Vagina (tissue), 2 donors: ENCODE measurements around the gene RPTOR. TPM values are rescaled to one million over a fixed set of nuclear protein-coding genes. Genes with fewer than 3 reads are reported as not detected.

ENCODE experiments used
- DNase-seq, 2 donors: peaks; one replicate each; pipeline ENCODE4 v3.0.0-alpha.2; 2017; ENCODE audit errors: extremely low spot score in 2 of 2
- H3K27ac ChIP-seq: fragments of 200-600 bp; sonication (generic); one replicate; pipeline ENCODE4 v1.5.1; 2019
- H3K27me3 ChIP-seq: fragments of 200-600 bp; sonication (generic); one replicate; pipeline ENCODE4 v1.5.1; 2019
- H3K36me3 ChIP-seq, 2 donors: fragments of 200-600 bp; sonication (generic); one replicate each; pipeline ENCODE4 v1.5.1; 2017 to 2019
- H3K4me1 ChIP-seq: fragments of 200-600 bp; sonication (generic); one replicate; pipeline ENCODE4 v1.5.1; 2019
- H3K4me3 ChIP-seq, 2 donors: fragments of 200-600 bp; sonication (generic); 1 replicate in 1 of 2; 2 replicates in 1 of 2; pipeline ENCODE4 v1.5.1; 2016 to 2019
- H3K9me3 ChIP-seq: fragments of 200-600 bp; sonication (generic); one replicate; pipeline ENCODE4 v1.5.1; 2019
- CTCF ChIP-seq, 3 experiments: fragments of 450-650 bp in 2 of 3; fragments of 200-600 bp in 1 of 3; sonication (generic) in 1 of 3; IDR thresholded peaks; one replicate each; pipeline ENCODE4 v1.5.1; 2017 to 2019; ENCODE audit warnings: antibody characterized with exemption in 3 of 3, mild to moderate bottlenecking in 2 of 3, moderate library complexity in 2 of 3
- POLR2A ChIP-seq, 2 donors: fragments of 450-650 bp; IDR thresholded peaks; one replicate each; pipeline ENCODE4 v1.6.1; 2017; ENCODE audit warnings: antibody characterized with exemption in 2 of 2, mild to moderate bottlenecking in 2 of 2, moderate library complexity in 2 of 2
- POLR2AphosphoS5 ChIP-seq, 2 donors: sonication (generic); formaldehyde crosslinking; IDR thresholded peaks; one replicate each; pipeline ENCODE4 v1.9.0; 2017; ENCODE audit warnings: antibody characterized with exemption in 2 of 2, mild to moderate bottlenecking in 2 of 2, low read depth in 1 of 2; ENCODE audit not compliant: insufficient read depth in 1 of 2
- intact Hi-C: fragments of 100-400 bp; cut with DNase I; formaldehyde crosslinking; loops from one replicate; pipeline ENCODE4 v1.15.1; 2023
- total RNA-seq: library from RNA; depleted of rRNA; stranded (reverse); fragments of >200 nt; gene quantifications from one replicate; pipeline ENCODE4 v1.2.3, GENCODE V29; 2016

Gene RPTOR
- total RNA-seq, 1 donor from 2014 or later: 38.3 TPM

- Histone ChIP-seq H3K27ac (no peak overlapping the region), H3K27me3 (no peaks in the 10 kb centered on the region), H3K36me3 (no peaks in the 10 kb centered on the region), H3K9me3 (no peaks in the 10 kb centered on the region), H3K4me1 (no peaks in the 10 kb centered on the region), H3K4me3 (no peak overlapping the region)
- no peak for TF ChIP-seq POLR2AphosphoS5 (IDR thresholded peaks at IDR 0.05; ENCODE audit: insufficient read depth in 1 of 2, low read depth in 1 of 2)
- TF ChIP-seq CTCF (IDR thresholded peaks at IDR 0.05): no peak
- TF ChIP-seq POLR2A (IDR thresholded peaks at IDR 0.05): no peak
- no peak for DNase-seq
- intact Hi-C loops: no loop called here
Observed at GRCh38 chr17:80616705-80617104, 72.1 kb downstream of the RPTOR start.

- TF ChIP-seq POLR2AphosphoS5 (IDR thresholded peaks at IDR 0.05; ENCODE audit: insufficient read depth in 1 of 2, low read depth in 1 of 2): no peak
- no peak for TF ChIP-seq CTCF (IDR thresholded peaks at IDR 0.05)
- TF ChIP-seq POLR2A (IDR thresholded peaks at IDR 0.05): no peak
- Histone ChIP-seq H3K4me3 (no peak overlapping the region), H3K36me3 (no peaks in the 10 kb centered on the region), H3K4me1 (no peaks in the 10 kb centered on the region), H3K27me3 (no peaks in the 10 kb centered on the region), H3K9me3 (no peaks in the 10 kb centered on the region), H3K27ac (no peak overlapping the region)
- intact Hi-C loops: no loop called here
- DNase-seq: no peak
Observed at GRCh38 chr17:80618304-80618703, 73.7 kb downstream of the RPTOR start.

DNA sequence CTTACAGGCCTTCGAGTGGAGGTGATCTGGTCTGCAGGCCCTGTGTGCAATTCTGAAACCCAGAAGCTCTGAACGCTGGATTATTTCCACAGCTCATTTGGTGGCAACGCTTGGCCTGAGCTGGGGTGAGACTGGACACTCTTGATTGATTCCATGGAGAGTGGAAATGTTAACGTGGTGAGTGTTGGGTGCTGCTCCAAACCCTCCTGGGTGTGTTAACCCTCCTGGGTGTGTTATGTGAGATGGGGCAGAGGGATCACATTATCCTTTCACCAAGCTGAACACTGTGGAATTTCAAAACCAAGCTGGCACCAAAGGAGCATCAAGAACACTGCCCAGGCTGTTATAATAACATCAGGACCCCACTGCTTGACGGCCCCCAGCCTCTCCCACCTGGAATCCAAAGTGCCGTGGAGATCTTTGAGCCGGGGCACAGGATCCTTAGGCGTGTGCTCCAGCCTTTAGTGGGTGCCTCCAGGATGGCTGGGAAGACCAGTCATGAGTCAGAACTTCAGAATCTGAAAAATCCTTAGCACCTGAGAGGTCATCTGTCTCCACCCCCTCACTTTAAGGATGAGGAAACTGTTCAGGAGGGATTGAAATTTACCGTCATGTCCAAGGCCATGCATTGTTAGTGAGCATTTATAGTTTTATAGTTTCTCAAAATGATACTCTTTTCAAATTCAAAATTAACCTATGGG is 75.0 kb downstream of the RPTOR start:
- Histone ChIP-seq H3K27me3 (no peaks in the 10 kb centered on the region), H3K9me3 (no peaks in the 10 kb centered on the region), H3K36me3 (no peaks in the 10 kb centered on the region), H3K27ac (no peak overlapping the region), H3K4me1 (no peaks in the 10 kb centered on the region), H3K4me3 (no peak overlapping the region)
- intact Hi-C loops: no loop called here
- TF ChIP-seq POLR2A (IDR thresholded peaks at IDR 0.05) (no peak), CTCF (IDR thresholded peaks at IDR 0.05) (no peak), POLR2AphosphoS5 (IDR thresholded peaks at IDR 0.05; ENCODE audit: insufficient read depth in 1 of 2, low read depth in 1 of 2) (no peak)
- no peak for DNase-seq

- intact Hi-C loops: no loop called here
- TF ChIP-seq POLR2A (IDR thresholded peaks at IDR 0.05): no peak
- TF ChIP-seq POLR2AphosphoS5 (IDR thresholded peaks at IDR 0.05; ENCODE audit: insufficient read depth in 1 of 2, low read depth in 1 of 2): no peak
- TF ChIP-seq CTCF (IDR thresholded peaks at IDR 0.05): no peak
- Histone ChIP-seq H3K9me3 (no peaks in the 10 kb centered on the region), H3K4me1 (no peaks in the 10 kb centered on the region), H3K27ac (no peak overlapping the region), H3K27me3 (no peaks in the 10 kb centered on the region), H3K36me3 (no peaks in the 10 kb centered on the region), H3K4me3 (no peak overlapping the region)
- no peak for DNase-seq
Observed at GRCh38 chr17:80621335-80621996, 76.8 kb downstream of the RPTOR start.

- Histone ChIP-seq H3K27ac (no peak overlapping the region), H3K4me3 (no peak overlapping the region), H3K27me3 (no peaks in the 10 kb centered on the region), H3K9me3 (no peaks in the 10 kb centered on the region), H3K36me3 (no peaks in the 10 kb centered on the region), H3K4me1 (no peaks in the 10 kb centered on the region)
- DNase-seq: no peak
- intact Hi-C loops: no loop called here
- TF ChIP-seq POLR2AphosphoS5 (IDR thresholded peaks at IDR 0.05; ENCODE audit: insufficient read depth in 1 of 2, low read depth in 1 of 2) (no peak), POLR2A (IDR thresholded peaks at IDR 0.05) (no peak), CTCF (IDR thresholded peaks at IDR 0.05) (no peak)
Observed at GRCh38 chr17:80621997-80622357, 77.3 kb downstream of the RPTOR start.
